KMS-11 (cell line): ENCODE data around the gene ZMYND8.

ENCODE experiments used
- H2AFZ ChIP-seq: fragments of 200-600 bp; sonication (generic); 2 replicates; pipeline ENCODE4 v1.6.1; 2016; ENCODE audit warnings: antibody characterized with exemption, mixed run types, low read depth
- H3K27ac ChIP-seq: fragments of 200-600 bp; sonication (generic); 2 replicates; pipeline ENCODE4 v1.6.1; 2016; ENCODE audit warnings: mild to moderate bottlenecking, mixed run types
- H3K27me3 ChIP-seq: fragments of 200-600 bp; sonication (generic); 2 replicates; pipeline ENCODE4 v1.6.1; 2017; ENCODE audit warnings: mild to moderate bottlenecking, low read depth, mixed run types, moderate library complexity; ENCODE audit not compliant: insufficient read depth
- H3K36me3 ChIP-seq: fragments of 200-600 bp; sonication (generic); 2 replicates; pipeline ENCODE4 v1.6.1; 2017; ENCODE audit warnings: mild to moderate bottlenecking, mixed run types; ENCODE audit not compliant: insufficient read depth
- H3K4me1 ChIP-seq: fragments of 200-600 bp; sonication (generic); 2 replicates; pipeline ENCODE4 v1.6.1; 2016; ENCODE audit warnings: mild to moderate bottlenecking, low read depth, mixed run types; ENCODE audit not compliant: poor library complexity, severe bottlenecking
- H3K4me2 ChIP-seq: fragments of 200-600 bp; sonication (generic); 2 replicates; pipeline ENCODE4 v1.7.0; 2016; ENCODE audit warnings: mild to moderate bottlenecking, mixed run types
- H3K4me3 ChIP-seq: fragments of 200-600 bp; sonication (generic); IDR thresholded peaks from 2 replicates; pipeline ENCODE4 v1.6.1; 2017; ENCODE audit warnings: low read depth, low read length, mixed read lengths; ENCODE audit not compliant: insufficient read depth
- H3K79me2 ChIP-seq: fragments of 200-600 bp; sonication (generic); 2 replicates; pipeline ENCODE4 v1.6.1; 2016; ENCODE audit warnings: low read depth, mixed run types; ENCODE audit not compliant: insufficient read depth
- H3K9ac ChIP-seq: fragments of 200-600 bp; sonication (generic); 2 replicates; pipeline ENCODE4 v1.6.1; 2016; ENCODE audit warnings: mild to moderate bottlenecking, mixed run types
- H4K20me1 ChIP-seq: fragments of 200-600 bp; sonication (generic); 2 replicates; pipeline ENCODE4 v1.6.1; 2016; ENCODE audit warnings: mild to moderate bottlenecking, mixed run types; ENCODE audit not compliant: insufficient read depth
- CTCF ChIP-seq: fragments of 200-600 bp; sonication (generic); conservative IDR thresholded peaks from 2 replicates; pipeline ENCODE4 v1.6.1; 2017; ENCODE audit warnings: low read depth, mild to moderate bottlenecking, antibody characterized with exemption, low read length, moderate library complexity, mixed read lengths

Gene ZMYND8

GRCh38 chr20:47347661-47348435, 8.7 kb downstream of the ZMYND8 start:
- H3K27me3 ChIP-seq = no peaks in the 10 kb centered on the region
- no peak for TF ChIP-seq CTCF
- no peak overlapping the region for H3K4me2 ChIP-seq
- H3K9ac ChIP-seq = no peak overlapping the region
- no peak overlapping the region for H3K4me3 ChIP-seq
- H3K79me2 ChIP-seq = peaks cover 71% of the 10 kb centered on the region
- no peak overlapping the region for H3K27ac ChIP-seq
- H3K36me3 ChIP-seq = no peaks in the 10 kb centered on the region; the same call in 1 of the 2 replicates
- H2AFZ ChIP-seq = no peak overlapping the region
- peaks cover 28% of the 10 kb centered on the region for H3K4me1 ChIP-seq
- no peaks in the 10 kb centered on the region for H4K20me1 ChIP-seq

- no peaks in the 10 kb centered on the region; the same call in 1 of the 2 replicates for H3K36me3 ChIP-seq
- no peak for TF ChIP-seq CTCF
- H3K4me2 ChIP-seq = no peak overlapping the region
- no peak overlapping the region for H3K27ac ChIP-seq
- H3K4me3 ChIP-seq = no peak overlapping the region
- H4K20me1 ChIP-seq = no peaks in the 10 kb centered on the region
- H2AFZ ChIP-seq = no peak overlapping the region
- peaks cover 76% of the 10 kb centered on the region for H3K79me2 ChIP-seq
- H3K9ac ChIP-seq = no peak overlapping the region
- H3K4me1 ChIP-seq = peaks cover 15% of the 10 kb centered on the region
- H3K27me3 ChIP-seq = no peaks in the 10 kb centered on the region
Measured at GRCh38 chr20:47346172-47346571, 10.3 kb downstream of the ZMYND8 start.

- H3K27ac ChIP-seq = no peak overlapping the region
- H3K27me3 ChIP-seq = no peaks in the 10 kb centered on the region
- no peaks in the 10 kb centered on the region for H4K20me1 ChIP-seq
- no peak overlapping the region for H3K4me2 ChIP-seq
- TF ChIP-seq CTCF = no peak
- H3K36me3 ChIP-seq = no peaks in the 10 kb centered on the region; the same call in 1 of the 2 replicates
- no peak overlapping the region for H2AFZ ChIP-seq
- peaks cover 10% of the 10 kb centered on the region for H3K4me1 ChIP-seq
- no peak overlapping the region for H3K4me3 ChIP-seq
- peaks cover 75% of the 10 kb centered on the region; the same call in 1 of the 2 replicates for H3K79me2 ChIP-seq
- no peak overlapping the region for H3K9ac ChIP-seq
Measured at GRCh38 chr20:47345214-47345613, 11.3 kb downstream of the ZMYND8 start.

GRCh38 chr20:47343007-47343472, 13.5 kb downstream of the ZMYND8 start:
- no peaks in the 10 kb centered on the region for H4K20me1 ChIP-seq
- H3K4me2 ChIP-seq = no peak overlapping the region
- H3K27ac ChIP-seq = no peak overlapping the region
- no peaks in the 10 kb centered on the region; the same call in 1 of the 2 replicates for H3K36me3 ChIP-seq
- H3K27me3 ChIP-seq = no peaks in the 10 kb centered on the region
- H2AFZ ChIP-seq = no peak overlapping the region
- H3K4me1 ChIP-seq = peaks cover 11% of the 10 kb centered on the region
- H3K79me2 ChIP-seq = peaks cover 72% of the 10 kb centered on the region; the same call in 1 of the 2 replicates
- TF ChIP-seq CTCF = no peak
- no peak overlapping the region for H3K9ac ChIP-seq
- no peak overlapping the region for H3K4me3 ChIP-seq
